Endothelial cell of umbilical vein (primary cell): ENCODE data around the gene PDYN. TPM values are rescaled to one million over a fixed set of nuclear protein-coding genes. Genes with fewer than 3 reads are reported as not detected.

ENCODE experiments used
- BruUV-seq: library from RNA; stranded (reverse); fragments of 400-500 nt; replicated peaks from 2 replicates; lab custom pipeline; 2021; lab: Mats Ljungman, UMichigan
- CTCF ChIA-PET: fragments of 300-600, 350-600 bp; sonication (Branson Sonifier 250); formaldehyde crosslinking; loops from one replicate; lab custom pipeline; 2021; ENCODE audit warnings: antibody characterized with exemption, inconsistent platforms; lab: Charles Lee
- POLR2A ChIA-PET: fragments of 300-600, 350-600 bp; sonication (Branson Sonifier 250); formaldehyde crosslinking; loops from one replicate; lab custom pipeline; 2021; ENCODE audit warnings: antibody characterized with exemption, inconsistent platforms; lab: Charles Lee
- DNase-seq: peaks from one replicate; pipeline ENCODE4 v3.0.0-alpha.2; 2011; ENCODE audit warnings: low read depth, low spot score
- FAIRE-seq: peaks from 2 replicates; lab custom pipeline; 2011; peaks lifted over from hg19 to GRCh38; lab: Jason Lieb, UNC
- H2AFZ ChIP-seq: 2 replicates; pipeline ENCODE4 v1.6.0; 2012; ENCODE audit warnings: low read depth, low read length, control low read depth, inconsistent platforms
- H3K27ac ChIP-seq: 2 replicates; pipeline ENCODE4 v1.5.1; 2011; ENCODE audit warnings: low read depth, mild to moderate bottlenecking, control low read depth, low read length, moderate library complexity; ENCODE audit not compliant: insufficient read depth
- H3K27me3 ChIP-seq, 2 experiments: 2 replicates each; pipeline versions ENCODE4 v1.6.0 to v1.6.1; 2011; ENCODE audit warnings: low read length in 2 of 2, mixed read lengths in 1 of 2; ENCODE audit not compliant: control insufficient read depth in 2 of 2, insufficient read depth in 2 of 2
- H3K36me3 ChIP-seq, 2 experiments: 2 replicates in 1 of 2; 3 replicates in 1 of 2; pipeline ENCODE4 v1.5.1; 2011; ENCODE audit warnings: low read length in 2 of 2, mild to moderate bottlenecking in 1 of 2, moderate library complexity in 1 of 2; ENCODE audit not compliant: control insufficient read depth in 2 of 2, insufficient read depth in 2 of 2; ENCODE audit errors: extremely low read depth in 1 of 2
- H3K4me1 ChIP-seq: 3 replicates; pipeline ENCODE4 v1.5.1; 2011; ENCODE audit warnings: mild to moderate bottlenecking, low read length; ENCODE audit not compliant: control insufficient read depth, insufficient read depth; ENCODE audit errors: extremely low read depth
- H3K4me2 ChIP-seq: 2 replicates; pipeline ENCODE4 v1.6.1; 2011; ENCODE audit warnings: low read length, control low read depth, mixed read lengths; ENCODE audit not compliant: insufficient read depth
- H3K4me3 ChIP-seq, 3 experiments: fragments of 200-600 bp in 1 of 3; sonication (generic), shearing (Covaris generic) in 1 of 3; replicated peaks in 1 of 3; 2 replicates each; pipeline ENCODE4 v1.5.1; 2011 to 2016; ENCODE audit warnings: control low read depth in 3 of 3, low read length in 3 of 3, mild to moderate bottlenecking in 2 of 3, inconsistent platforms in 1 of 3, low read depth in 1 of 3, moderate library complexity in 1 of 3; ENCODE audit not compliant: insufficient read depth in 1 of 3
- H3K79me2 ChIP-seq: 2 replicates; pipeline ENCODE4 v1.6.0; 2012; ENCODE audit warnings: low read length, inconsistent platforms; ENCODE audit not compliant: control insufficient read depth, insufficient read depth
- H3K9ac ChIP-seq: replicated peaks from 2 replicates; pipeline ENCODE3; 2011; ENCODE audit warnings: low read length, control low read depth; ENCODE audit not compliant: insufficient read depth; ENCODE audit errors: extremely low read depth
- H3K9me1 ChIP-seq: replicated peaks from 3 replicates; pipeline ENCODE4 v1.6.0; 2011; ENCODE audit warnings: mild to moderate bottlenecking, low read length; ENCODE audit not compliant: control insufficient read depth, insufficient read depth; ENCODE audit errors: extremely low read depth
- H3K9me3 ChIP-seq: replicated peaks from 2 replicates; pipeline ENCODE4 v1.5.1; 2012; ENCODE audit warnings: low read length, inconsistent platforms; ENCODE audit not compliant: control insufficient read depth, insufficient read depth
- H4K20me1 ChIP-seq: replicated peaks from 2 replicates; pipeline ENCODE3; 2011; ENCODE audit warnings: mild to moderate bottlenecking, low read length; ENCODE audit not compliant: control insufficient read depth, insufficient read depth; ENCODE audit errors: extremely low read depth
- CTCF ChIP-seq, 2 donors: IDR thresholded peaks; 1 replicate in 1 of 2; 2 replicates in 1 of 2; pipeline ENCODE4 v1.5.1; 2011; ENCODE audit warnings: low read length in 2 of 2, mild to moderate bottlenecking in 2 of 2, moderate library complexity in 2 of 2, control low read depth in 1 of 2, inconsistent platforms in 1 of 2, low read depth in 1 of 2; ENCODE audit not compliant: insufficient read depth in 1 of 2; ENCODE audit errors: extremely low read depth in 1 of 2
- EZH2 ChIP-seq: IDR thresholded peaks from 2 replicates; pipeline ENCODE4 v1.6.1; 2012; ENCODE audit warnings: borderline replicate concordance, low read depth, mild to moderate bottlenecking, moderate library complexity, low read length, inconsistent platforms; ENCODE audit not compliant: severe bottlenecking
- FOS ChIP-seq: IDR thresholded peaks from 2 replicates; pipeline ENCODE4 v1.6.1; 2011; ENCODE audit warnings: mild to moderate bottlenecking, low read length, moderate library complexity, borderline replicate concordance; ENCODE audit not compliant: insufficient read depth
- GATA2 ChIP-seq: IDR thresholded peaks from 2 replicates; pipeline ENCODE4 v1.7.0; 2011; ENCODE audit warnings: low read depth, mild to moderate bottlenecking, moderate library complexity, mixed read lengths, low read length; ENCODE audit not compliant: insufficient read length, insufficient read depth
- JUN ChIP-seq: IDR thresholded peaks from 2 replicates; pipeline ENCODE4 v1.6.1; 2011; ENCODE audit warnings: borderline replicate concordance, low read depth; ENCODE audit not compliant: insufficient read length, insufficient read depth
- MAX ChIP-seq: IDR thresholded peaks from 2 replicates; pipeline ENCODE4 v1.6.1; 2011; ENCODE audit not compliant: insufficient read depth, insufficient read length
- MYC ChIP-seq: IDR thresholded peaks from one replicate; pipeline ENCODE4 v1.6.1; 2011; ENCODE audit warnings: mild to moderate bottlenecking, low read depth, low read length
- POLR2A ChIP-seq: IDR thresholded peaks from 2 replicates; pipeline ENCODE4 v1.6.1; 2012; ENCODE audit warnings: low read depth, mild to moderate bottlenecking, control low read depth, low read length
- POLR2AphosphoS5 ChIP-seq: IDR thresholded peaks from 2 replicates; pipeline ENCODE4 v1.6.1; 2012; ENCODE audit warnings: low read depth, mild to moderate bottlenecking, control low read depth, low read length, moderate library complexity; ENCODE audit not compliant: insufficient read depth
- dilution Hi-C: fragments of 300-500 bp; cut with MboI; formaldehyde crosslinking; loops from one replicate; pipeline ENCODE4 v1.15.0; 2019; ENCODE audit warnings: low sequenced_read_pairs; ENCODE audit not compliant: extremely low pct_ligation_motif_present
- intact Hi-C: fragments of 100-400 bp; cut with micrococcal nuclease; formaldehyde crosslinking; loops from one replicate; pipeline ENCODE4 v1.10.0; 2022
- polyA plus RNA-seq, 4 experiments: library from polyadenylated mRNA; depleted of rRNA in 3 of 4; stranded (reverse) in 3 of 4; unstranded in 1 of 4; fragments of >200 nt; gene quantifications; 2 replicates each; pipeline versions ENCODE4 v1.2.1 to v1.2.3, GENCODE V29; 2011 to 2012; ENCODE audit warnings: missing spikeins in 1 of 4
- total RNA-seq: library from RNA; stranded (reverse); gene quantifications from 2 replicates; pipeline ENCODE4 v1.2.3, GENCODE V29; 2021

PDYN gene
- total and polyA plus RNA-seq, 2 donors (not counting 3 experiments of a cell fraction or from before 2014, with no cell fraction given), result not detected

- Histone ChIP-seq H2AFZ (no peak overlapping the region), H3K4me1 (no peaks in the 10 kb centered on the region), H3K27me3 (peaks cover 13 to 22% of the 10 kb centered on the region in 2 experiments), H3K36me3 (peaks cover 0 to 3% of the 10 kb centered on the region in 2 experiments), H4K20me1 (no peaks in the 10 kb centered on the region), H3K9me3 (no peaks in the 10 kb centered on the region), H3K4me2 (no peak overlapping the region), H3K79me2 (no peaks in the 10 kb centered on the region), H3K9me1 (no peaks in the 10 kb centered on the region), H3K4me3 (no peak overlapping the region), H3K27ac (no peak overlapping the region), H3K9ac (no peak overlapping the region)
- no TSS peak for BruUV-seq
- TF ChIP-seq FOS (no peak), MYC (no peak), GATA2 (no peak), EZH2 (no peak), JUN (no peak), POLR2A (no peak), MAX (no peak), CTCF (IDR thresholded peaks at IDR 0.05; ENCODE audit: extremely low read depth in 1 of 2, insufficient read depth in 1 of 2, low read depth in 1 of 2, low read length in 2 of 2) (no peak), POLR2AphosphoS5 (no peak)
- DNase-seq, result no peak
- FAIRE-seq, result no peak
- POLR2A ChIA-PET, result no interaction called here
- CTCF ChIA-PET, result no interaction called here
- dilution Hi-C loops (no loop called here), intact Hi-C loops (no loop called here)
Observed at GRCh38 chr20:1942486-1943274, 51.2 kb downstream of the PDYN start.
